Natural killer cell (primary cell): ENCODE results near the gene FFAR4. TPM values are rescaled to one million over a fixed set of nuclear protein-coding genes. Genes with fewer than 3 reads are reported as not detected.
A peak's percentile ranks its signal among the peaks of the same experiment; 100 is the strongest.

Experiments
- ATAC-seq, 3 donors: fragments of 150-1000 bp in 2 of 3; fragments of 200-7000 bp in 1 of 3; cut with Tn5 transposase; 1 replicate in 1 of 3; 2 replicates in 2 of 3; pipeline ENCODE4 v1.10.0; 2021; ENCODE audit warnings: mild to moderate bottlenecking in 2 of 3, moderate library complexity in 2 of 3
- DNase-seq, 2 donors: peaks; one replicate each; pipeline versions ENCODE4 v3.0.0 to v3.0.0-alpha.2; 2013 to 2021; ENCODE audit warnings: mixed read lengths in 1 of 2
- H3K27ac ChIP-seq: one replicate; pipeline ENCODE4 v1.5.1; 2013; ENCODE audit warnings: mild to moderate bottlenecking, low read length
- H3K27me3 ChIP-seq: one replicate; pipeline ENCODE4 v1.6.1; 2013; ENCODE audit warnings: low read length; ENCODE audit not compliant: control insufficient read depth, insufficient read depth
- H3K36me3 ChIP-seq: one replicate; pipeline ENCODE4 v1.6.1; 2013; ENCODE audit warnings: low read length; ENCODE audit not compliant: control insufficient read depth, insufficient read depth
- H3K4me1 ChIP-seq: one replicate; pipeline ENCODE4 v1.6.1; 2013; ENCODE audit warnings: low read length; ENCODE audit not compliant: control insufficient read depth, insufficient read depth
- H3K4me3 ChIP-seq: one replicate; pipeline ENCODE4 v1.5.1; 2013; ENCODE audit warnings: low read length
- H3K9me3 ChIP-seq: one replicate; pipeline ENCODE4 v1.6.1; 2013; ENCODE audit warnings: low read length; ENCODE audit not compliant: control insufficient read depth, insufficient read depth
- H3K27ac Mint-ChIP-seq, 2 donors: one replicate each; pipeline ENCODE4 v1.8.0; 2022; ENCODE audit warnings: mild to moderate bottlenecking in 2 of 2, mixed read lengths in 2 of 2, moderate library complexity in 1 of 2
- H3K27me3 Mint-ChIP-seq, 2 donors: one replicate each; pipeline ENCODE4 v1.8.0; 2022; ENCODE audit warnings: low read depth in 2 of 2, mixed read lengths in 2 of 2
- H3K36me3 Mint-ChIP-seq: one replicate; pipeline ENCODE4 v1.8.0; 2022; ENCODE audit warnings: mixed read lengths
- H3K4me1 Mint-ChIP-seq, 2 donors: one replicate each; pipeline ENCODE4 v1.8.0; 2022; ENCODE audit warnings: mixed read lengths in 2 of 2
- H3K4me3 Mint-ChIP-seq: one replicate; pipeline ENCODE4 v1.8.0; 2022; ENCODE audit warnings: mild to moderate bottlenecking, moderate library complexity, mixed read lengths
- H3K9me3 Mint-ChIP-seq, 2 donors: one replicate each; pipeline ENCODE4 v1.8.0; 2022; ENCODE audit warnings: mixed read lengths in 2 of 2
- CTCF ChIP-seq: fragments of 200-600 bp; IDR thresholded peaks from one replicate; pipeline ENCODE4 v1.8.0; 2022; ENCODE audit warnings: antibody characterized with exemption
- WGBS: methylation state at CpG from one replicate; pipeline ENCODE4 v1.1.7; 2013; ENCODE audit warnings: missing lambda C conversion rate; ENCODE audit not compliant: insufficient coverage; 5-methylcytosine and 5-hydroxymethylcytosine counted together
- intact Hi-C: fragments of 100-400 bp; cut with micrococcal nuclease; formaldehyde crosslinking; loops from one replicate; pipeline ENCODE4 v1.14.2; 2022
- total RNA-seq, 4 donors: library from RNA; stranded (reverse); fragments of 120-200 nt in 1 of 4; gene quantifications; one replicate each; pipeline versions ENCODE4 v1.2.3 to v1.2.4, GENCODE V29; 2013 to 2022

FFAR4 gene
- total RNA-seq, 3 donors from 2014 or later (not counting 1 experiment from before 2014, with no cell fraction given): not detected

DNA sequence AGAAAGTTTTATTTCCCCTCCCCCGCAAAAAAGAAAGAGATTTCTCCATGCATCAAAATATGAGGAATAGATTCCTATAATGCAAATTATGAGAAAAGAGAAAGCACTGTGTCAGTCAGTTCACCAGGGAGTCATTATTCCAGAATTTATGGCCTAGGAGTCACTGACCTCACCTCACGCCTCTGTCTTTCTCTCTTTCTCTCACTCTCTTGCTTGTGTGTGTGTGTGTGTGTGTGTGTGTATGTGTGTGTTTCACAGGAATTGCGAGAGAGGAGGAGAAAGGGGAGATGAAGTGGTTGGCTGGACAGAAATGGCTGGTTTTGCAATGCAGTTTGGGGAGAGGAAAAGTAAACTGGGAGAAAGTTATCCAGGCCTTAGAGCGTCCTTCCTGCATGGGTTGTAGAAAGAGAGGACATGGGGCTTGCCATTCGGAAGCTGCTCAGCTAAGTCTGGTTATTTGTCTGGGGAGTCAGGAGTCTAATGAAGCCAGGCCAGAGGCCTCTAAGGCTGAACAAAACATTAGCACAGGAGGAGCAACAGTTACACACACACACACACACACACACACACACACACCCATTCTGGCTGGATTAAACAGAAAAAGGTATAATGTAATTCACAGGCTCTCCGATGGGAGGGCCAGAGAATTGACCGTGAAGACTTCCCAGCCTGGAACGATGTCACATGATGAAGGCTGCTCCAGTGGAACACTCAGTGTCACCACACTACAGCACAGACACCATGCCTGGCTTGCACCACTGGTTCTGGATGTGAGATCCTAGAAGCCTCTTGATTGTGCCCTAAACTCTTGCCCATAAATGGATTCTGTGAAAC is 12.8 kb upstream of the FFAR4 start:
- no peak for DNase-seq
- H3K9me3 Mint-ChIP-seq: no peaks in the 10 kb centered on the region
- 88% methylated on average over 6 of the region's 8 CpGs for WGBS
- no peak for TF ChIP-seq CTCF
- Histone ChIP-seq H3K4me3 (no peak overlapping the region), H3K27me3 (no peaks in the 10 kb centered on the region), H3K4me1 (no peaks in the 10 kb centered on the region), H3K36me3 (no peaks in the 10 kb centered on the region), H3K9me3 (no peaks in the 10 kb centered on the region), H3K27ac (no peak overlapping the region)
- ATAC-seq: no peak
- intact Hi-C loops: loop anchor here (1.0 kb wide), 1 partner anchor 306 kb away; no protein-coding TSS in a partner anchor
- no peak overlapping the region for H3K27ac Mint-ChIP-seq
- no peak overlapping the region for H3K4me3 Mint-ChIP-seq
- H3K36me3 Mint-ChIP-seq: no peaks in the 10 kb centered on the region
- H3K27me3 Mint-ChIP-seq: peaks cover 4 to 7% of the 10 kb centered on the region in 2 donors
- no peaks in the 10 kb centered on the region for H3K4me1 Mint-ChIP-seq

GRCh38 chr10:93554316-93554663 is 12.2 kb upstream of the FFAR4 start:
- Mint-ChIP-seq H3K4me1 (no peaks in the 10 kb centered on the region), H3K36me3 (no peaks in the 10 kb centered on the region), H3K27ac (no peak overlapping the region)

DNA sequence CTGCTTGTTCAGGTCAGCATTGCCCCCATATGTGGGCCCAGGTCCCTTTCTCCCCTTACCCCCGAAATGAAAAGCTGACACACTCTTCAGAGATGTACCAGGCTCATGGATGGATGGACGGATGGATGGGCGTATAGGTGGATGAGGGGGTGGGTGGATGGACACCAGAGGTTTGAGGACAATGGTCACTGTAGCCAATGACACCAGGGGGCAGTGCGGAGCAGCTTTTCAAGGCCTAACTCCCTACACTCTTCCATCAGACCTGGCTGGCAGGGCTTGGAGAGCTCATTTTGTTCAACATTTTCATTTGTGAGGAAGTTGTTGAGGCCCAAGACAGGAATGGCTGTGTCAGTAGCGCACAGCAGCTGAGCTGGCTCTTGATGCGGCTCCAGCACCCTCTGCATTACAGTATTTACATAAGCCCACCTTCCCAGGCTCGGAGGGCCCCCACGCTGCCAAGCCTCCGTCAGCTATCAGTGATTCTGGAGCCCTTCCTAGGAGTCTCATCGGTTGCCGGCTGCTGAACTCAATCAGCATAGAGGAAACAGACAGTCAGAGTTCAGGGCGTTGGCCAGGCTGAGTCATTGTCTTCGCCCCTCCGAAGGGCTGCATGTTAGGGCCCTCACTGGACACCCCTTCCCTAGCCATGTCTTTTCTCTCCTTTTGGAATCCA is 11.6 kb upstream of the FFAR4 start:
- Mint-ChIP-seq H3K4me1 (no peaks in the 10 kb centered on the region), H3K9me3 (no peaks in the 10 kb centered on the region), H3K4me3 (no peak overlapping the region), H3K27me3 (peaks cover 7 to 9% of the 10 kb centered on the region in 2 donors), H3K36me3 (no peaks in the 10 kb centered on the region), H3K27ac (peak overlapping the region in 1 of 2 donors; percentile 56)
- 24% methylated on average over 12 of the region's 14 CpGs for WGBS
- peak; percentile 24 to 52 for DNase-seq
- H3K36me3 ChIP-seq: no peaks in the 10 kb centered on the region
- H3K27ac ChIP-seq: no peak overlapping the region
- H3K4me1 ChIP-seq: no peaks in the 10 kb centered on the region
- peak; percentile 40 to 69 (median 47) for ATAC-seq
- H3K27me3 ChIP-seq: no peaks in the 10 kb centered on the region
- intact Hi-C loops: loop anchor here (1.0 kb wide), 1 partner anchor 304 kb away; no protein-coding TSS in a partner anchor
- TF ChIP-seq CTCF: peak; percentile 26
- no peak overlapping the region for H3K4me3 ChIP-seq
- no peaks in the 10 kb centered on the region for H3K9me3 ChIP-seq

More at GRCh38 chr10:93554316-93554663, 12.2 kb upstream of the FFAR4 start:
- no peaks in the 10 kb centered on the region for H3K9me3 Mint-ChIP-seq
- H3K27me3 Mint-ChIP-seq: peaks cover 4 to 7% of the 10 kb centered on the region in 2 donors
- Histone ChIP-seq H3K4me3 (no peak overlapping the region), H3K27ac (no peak overlapping the region), H3K36me3 (no peaks in the 10 kb centered on the region), H3K4me1 (no peaks in the 10 kb centered on the region), H3K27me3 (no peaks in the 10 kb centered on the region), H3K9me3 (no peaks in the 10 kb centered on the region)
- TF ChIP-seq CTCF: no peak
- intact Hi-C loops: loop anchor here (1.0 kb wide), 1 partner anchor 305 kb away; no protein-coding TSS in a partner anchor
- no peak for DNase-seq
- H3K4me3 Mint-ChIP-seq: no peak overlapping the region
- ATAC-seq: no peak
- 95% methylated on average over 1 of the region's 1 CpG for WGBS
